ENCODE data around the gene AGER. TPM values are rescaled to one million over a fixed set of nuclear protein-coding genes. Genes with fewer than 3 reads are reported as not detected.

Gene AGER
- total and polyA plus RNA-seq, 9 of the 15 experiments (the other 6 are each of a cell fraction or from before 2014, with no cell fraction given): 1.2 to 11.5 (median 4.1) TPM

DNA sequence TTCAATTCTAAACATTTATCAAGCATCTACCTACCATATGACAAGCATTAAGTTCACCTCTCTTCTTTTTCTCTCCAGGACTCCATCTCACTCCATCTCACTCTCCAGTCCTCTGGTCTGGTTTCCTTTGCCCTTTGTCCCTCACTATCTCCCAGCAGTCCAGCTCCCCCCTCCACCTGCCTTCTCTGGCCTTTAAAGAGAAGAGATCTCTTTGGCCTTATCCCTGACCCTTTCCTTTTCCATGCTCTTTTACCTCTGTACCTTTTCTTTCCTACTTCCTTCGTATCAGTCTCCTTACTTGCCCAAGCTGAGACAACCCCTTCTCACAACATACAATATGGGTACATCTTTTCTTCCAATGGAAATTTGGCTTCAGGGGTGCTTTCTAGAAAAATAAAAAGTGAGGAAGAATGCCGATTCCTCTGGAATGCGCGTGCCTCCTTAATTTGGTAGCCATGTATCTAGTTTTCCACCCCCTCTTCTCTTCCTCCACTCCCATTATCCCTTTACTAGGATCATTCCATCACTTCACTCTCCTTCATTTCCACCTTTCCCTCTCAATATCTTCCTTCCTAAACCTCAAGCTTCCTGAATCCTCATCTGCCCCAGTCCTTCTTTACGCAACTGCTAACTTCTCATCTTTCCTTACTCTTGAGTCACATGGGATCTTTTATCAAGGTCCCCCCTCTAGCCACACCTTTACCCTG is 7.4 kb downstream of the AGER start (continued):
- TF ChIP-seq, protein P1, sequence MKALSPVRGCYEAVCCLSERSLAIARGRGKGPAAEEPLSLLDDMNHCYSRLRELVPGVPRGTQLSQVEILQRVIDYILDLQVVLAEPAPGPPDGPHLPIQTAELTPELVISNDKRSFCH (CRISPR knock-in tag; IDR thresholded peaks at IDR 0.05): no peak
- TF ChIP-seq, protein P1 (tag; IDR thresholded peaks at IDR 0.05): no peak
- 0 out of 2 replicates have a peak, but pooled peaks have one; percentile 8 for TF ChIP-seq GATA2 (CRISPR knock-in tag; IDR thresholded peaks at IDR 0.05)
- TF ChIP-seq ZZZ3 (IDR thresholded peaks at IDR 0.05): peak; percentile 61; the same call in 1 of the 2 replicates
- no peak for TF ChIP-seq ZNF165 (CRISPR knock-in tag; IDR thresholded peaks at IDR 0.05; ENCODE audit: borderline replicate concordance)
- TF ChIP-seq, protein P2, sequence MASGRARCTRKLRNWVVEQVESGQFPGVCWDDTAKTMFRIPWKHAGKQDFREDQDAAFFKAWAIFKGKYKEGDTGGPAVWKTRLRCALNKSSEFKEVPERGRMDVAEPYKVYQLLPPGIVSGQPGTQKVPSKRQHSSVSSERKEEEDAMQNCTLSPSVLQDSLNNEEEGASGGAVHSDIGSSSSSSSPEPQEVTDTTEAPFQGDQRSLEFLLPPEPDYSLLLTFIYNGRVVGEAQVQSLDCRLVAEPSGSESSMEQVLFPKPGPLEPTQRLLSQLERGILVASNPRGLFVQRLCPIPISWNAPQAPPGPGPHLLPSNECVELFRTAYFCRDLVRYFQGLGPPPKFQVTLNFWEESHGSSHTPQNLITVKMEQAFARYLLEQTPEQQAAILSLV (tag; IDR thresholded peaks at IDR 0.05): no peak
- TF ChIP-seq FOSL1 (tag; conservative IDR thresholded peaks at IDR 0.05): no peak
- TF ChIP-seq, protein P3, sequence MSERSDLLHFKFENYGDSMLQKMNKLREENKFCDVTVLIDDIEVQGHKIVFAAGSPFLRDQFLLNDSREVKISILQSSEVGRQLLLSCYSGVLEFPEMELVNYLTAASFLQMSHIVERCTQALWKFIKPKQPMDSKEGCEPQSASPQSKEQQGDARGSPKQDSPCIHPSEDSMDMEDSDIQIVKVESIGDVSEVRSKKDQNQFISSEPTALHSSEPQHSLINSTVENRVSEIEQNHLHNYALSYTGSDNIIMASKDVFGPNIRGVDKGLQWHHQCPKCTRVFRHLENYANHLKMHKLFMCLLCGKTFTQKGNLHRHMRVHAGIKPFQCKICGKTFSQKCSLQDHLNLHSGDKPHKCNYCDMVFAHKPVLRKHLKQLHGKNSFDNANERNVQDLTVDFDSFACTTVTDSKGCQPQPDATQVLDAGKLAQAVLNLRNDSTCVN (CRISPR knock-in tag; IDR thresholded peaks at IDR 0.05): peak; percentile 95; the same call in 1 of the 2 replicates
- TF ChIP-seq, protein P4, sequence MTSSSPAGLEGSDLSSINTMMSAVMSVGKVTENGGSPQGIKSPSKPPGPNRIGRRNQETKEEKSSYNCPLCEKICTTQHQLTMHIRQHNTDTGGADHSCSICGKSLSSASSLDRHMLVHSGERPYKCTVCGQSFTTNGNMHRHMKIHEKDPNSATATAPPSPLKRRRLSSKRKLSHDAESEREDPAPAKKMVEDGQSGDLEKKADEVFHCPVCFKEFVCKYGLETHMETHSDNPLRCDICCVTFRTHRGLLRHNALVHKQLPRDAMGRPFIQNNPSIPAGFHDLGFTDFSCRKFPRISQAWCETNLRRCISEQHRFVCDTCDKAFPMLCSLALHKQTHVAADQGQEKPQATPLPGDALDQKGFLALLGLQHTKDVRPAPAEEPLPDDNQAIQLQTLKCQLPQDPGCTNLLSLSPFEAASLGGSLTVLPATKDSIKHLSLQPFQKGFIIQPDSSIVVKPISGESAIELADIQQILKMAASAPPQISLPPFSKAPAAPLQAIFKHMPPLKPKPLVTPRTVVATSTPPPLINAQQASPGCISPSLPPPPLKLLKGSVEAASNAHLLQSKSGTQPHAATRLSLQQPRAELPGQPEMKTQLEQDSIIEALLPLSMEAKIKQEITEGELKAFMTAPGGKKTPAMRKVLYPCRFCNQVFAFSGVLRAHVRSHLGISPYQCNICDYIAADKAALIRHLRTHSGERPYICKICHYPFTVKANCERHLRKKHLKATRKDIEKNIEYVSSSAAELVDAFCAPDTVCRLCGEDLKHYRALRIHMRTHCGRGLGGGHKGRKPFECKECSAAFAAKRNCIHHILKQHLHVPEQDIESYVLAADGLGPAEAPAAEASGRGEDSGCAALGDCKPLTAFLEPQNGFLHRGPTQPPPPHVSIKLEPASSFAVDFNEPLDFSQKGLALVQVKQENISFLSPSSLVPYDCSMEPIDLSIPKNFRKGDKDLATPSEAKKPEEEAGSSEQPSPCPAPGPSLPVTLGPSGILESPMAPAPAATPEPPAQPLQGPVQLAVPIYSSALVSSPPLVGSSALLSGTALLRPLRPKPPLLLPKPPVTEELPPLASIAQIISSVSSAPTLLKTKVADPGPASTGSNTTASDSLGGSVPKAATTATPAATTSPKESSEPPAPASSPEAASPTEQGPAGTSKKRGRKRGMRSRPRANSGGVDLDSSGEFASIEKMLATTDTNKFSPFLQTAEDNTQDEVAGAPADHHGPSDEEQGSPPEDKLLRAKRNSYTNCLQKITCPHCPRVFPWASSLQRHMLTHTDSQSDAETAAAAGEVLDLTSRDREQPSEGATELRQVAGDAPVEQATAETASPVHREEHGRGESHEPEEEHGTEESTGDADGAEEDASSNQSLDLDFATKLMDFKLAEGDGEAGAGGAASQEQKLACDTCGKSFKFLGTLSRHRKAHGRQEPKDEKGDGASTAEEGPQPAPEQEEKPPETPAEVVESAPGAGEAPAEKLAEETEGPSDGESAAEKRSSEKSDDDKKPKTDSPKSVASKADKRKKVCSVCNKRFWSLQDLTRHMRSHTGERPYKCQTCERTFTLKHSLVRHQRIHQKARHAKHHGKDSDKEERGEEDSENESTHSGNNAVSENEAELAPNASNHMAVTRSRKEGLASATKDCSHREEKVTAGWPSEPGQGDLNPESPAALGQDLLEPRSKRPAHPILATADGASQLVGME (CRISPR knock-in tag; IDR thresholded peaks at IDR 0.05): 0 out of 2 replicates have a peak, but pooled peaks have one; percentile 66
- peak; percentile 49 for TF ChIP-seq ARID1B (IDR thresholded peaks at IDR 0.05)
- 0 out of 2 replicates have a peak, but pooled peaks have one; percentile 31 for TF ChIP-seq ZFPM2 (CRISPR knock-in tag; IDR thresholded peaks at IDR 0.05)
- TF ChIP-seq PYGO2 (tag; IDR thresholded peaks at IDR 0.05): no peak
- 0 out of 2 replicates have a peak, but pooled peaks have one; percentile 48 for TF ChIP-seq JUND (IDR thresholded peaks at IDR 0.05; ENCODE audit: borderline replicate concordance, low read depth, low read length)
- TF ChIP-seq JUND (tag; IDR thresholded peaks at IDR 0.05; ENCODE audit: borderline replicate concordance, low read depth, low read length): no peak; the same call in 2 of the 3 replicates
